LNCaP clone FGC (cell line): ENCODE data around the gene USP22.

ENCODE experiments used
- DNase-seq: peaks from one replicate; pipeline ENCODE4 v3.0.0-alpha.2; 2011; ENCODE audit warnings: low read depth
- H3K4me3 ChIP-seq: 2 replicates; pipeline ENCODE4 v1.5.1; 2011; ENCODE audit warnings: mild to moderate bottlenecking, low read depth, low read length, control low read depth
- CTCF ChIP-seq: IDR thresholded peaks from 2 replicates; pipeline ENCODE4 v1.5.1; 2012; ENCODE audit warnings: mild to moderate bottlenecking; ENCODE audit not compliant: control insufficient read depth, insufficient read depth; ENCODE audit errors: extremely low read depth

Gene USP22

DNA sequence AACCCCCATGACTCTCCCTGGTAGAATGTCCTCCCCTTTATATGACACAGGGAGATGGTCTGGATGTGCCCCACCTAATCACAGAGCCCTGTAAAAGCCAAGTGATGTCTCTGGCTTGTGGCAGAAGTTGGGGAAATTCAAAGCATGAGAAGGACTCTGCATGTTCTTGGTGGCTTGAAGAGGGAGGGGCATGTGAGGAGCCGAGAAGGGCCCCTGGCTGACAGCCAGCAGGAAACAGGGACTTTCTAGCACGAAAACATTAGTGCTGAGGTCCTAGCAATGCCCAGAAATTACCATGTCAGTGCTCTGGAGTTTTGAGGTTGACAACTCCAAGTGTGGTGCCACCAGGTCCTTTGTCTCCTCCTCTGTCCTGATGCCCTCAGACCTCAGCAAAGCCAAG is 75.9 kb downstream of the USP22 start:
- no peak for DNase-seq
- TF ChIP-seq CTCF, result no peak
- H3K4me3 ChIP-seq, result no peak overlapping the region

GRCh38 chr17:20965492-20965891 is 77.3 kb downstream of the USP22 start:
- DNase-seq, result peak; percentile 52
- H3K4me3 ChIP-seq, result no peak overlapping the region
- TF ChIP-seq CTCF, result no peak

GRCh38 chr17:20961586-20961985 is 81.2 kb downstream of the USP22 start:
- DNase-seq, result no peak
- H3K4me3 ChIP-seq, result no peak overlapping the region
- no peak for TF ChIP-seq CTCF

- no peak overlapping the region for H3K4me3 ChIP-seq
- TF ChIP-seq CTCF, result no peak
- no peak for DNase-seq
Observed at GRCh38 chr17:20960871-20961270, 81.9 kb downstream of the USP22 start.

GRCh38 chr17:20955427-20956323 is 87.1 kb downstream of the USP22 start:
- no peak overlapping the region; the same call in 1 of the 2 replicates for H3K4me3 ChIP-seq
- peak; percentile 85 for DNase-seq
- TF ChIP-seq CTCF, result no peak

DNA sequence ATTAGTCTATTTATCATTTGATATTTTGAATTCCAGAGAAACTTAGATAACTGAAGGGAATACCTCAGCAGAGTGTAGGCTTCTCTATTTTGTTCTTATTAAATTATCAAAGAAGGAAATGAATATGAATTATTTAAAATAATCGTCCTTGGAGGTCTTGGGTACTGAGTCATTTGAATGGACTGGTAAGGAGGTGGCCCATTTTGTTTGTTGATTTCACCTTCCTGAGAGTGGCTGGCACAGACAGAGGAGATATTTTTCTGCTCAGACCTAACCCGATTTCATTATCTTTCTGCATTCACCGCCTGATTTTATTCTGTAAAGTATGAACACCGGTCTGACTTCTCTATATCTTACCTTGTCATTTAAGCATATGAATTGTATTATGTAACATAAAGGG is 88.0 kb downstream of the USP22 start:
- DNase-seq, result no peak
- H3K4me3 ChIP-seq, result peak overlapping the region; percentile 16; the same call in 1 of the 2 replicates
- no peak for TF ChIP-seq CTCF

- H3K4me3 ChIP-seq, result no peak overlapping the region
- TF ChIP-seq CTCF, result no peak
- DNase-seq, result no peak
Observed at GRCh38 chr17:20952183-20952582, 90.6 kb downstream of the USP22 start.
